Stromal cell of bone marrow (primary cell): ENCODE results near the gene SKAP2.
"Not testable (repeated sequence)": the region's sequence is repeated elsewhere in the genome, so short reads cannot be mapped to it uniquely, and the experiment has no call there.

Experiments used
- DNase-seq: peaks from one replicate; pipeline ENCODE4 v3.0.0-alpha.2; 2012; ENCODE audit warnings: low read depth

SKAP2 gene

DNA sequence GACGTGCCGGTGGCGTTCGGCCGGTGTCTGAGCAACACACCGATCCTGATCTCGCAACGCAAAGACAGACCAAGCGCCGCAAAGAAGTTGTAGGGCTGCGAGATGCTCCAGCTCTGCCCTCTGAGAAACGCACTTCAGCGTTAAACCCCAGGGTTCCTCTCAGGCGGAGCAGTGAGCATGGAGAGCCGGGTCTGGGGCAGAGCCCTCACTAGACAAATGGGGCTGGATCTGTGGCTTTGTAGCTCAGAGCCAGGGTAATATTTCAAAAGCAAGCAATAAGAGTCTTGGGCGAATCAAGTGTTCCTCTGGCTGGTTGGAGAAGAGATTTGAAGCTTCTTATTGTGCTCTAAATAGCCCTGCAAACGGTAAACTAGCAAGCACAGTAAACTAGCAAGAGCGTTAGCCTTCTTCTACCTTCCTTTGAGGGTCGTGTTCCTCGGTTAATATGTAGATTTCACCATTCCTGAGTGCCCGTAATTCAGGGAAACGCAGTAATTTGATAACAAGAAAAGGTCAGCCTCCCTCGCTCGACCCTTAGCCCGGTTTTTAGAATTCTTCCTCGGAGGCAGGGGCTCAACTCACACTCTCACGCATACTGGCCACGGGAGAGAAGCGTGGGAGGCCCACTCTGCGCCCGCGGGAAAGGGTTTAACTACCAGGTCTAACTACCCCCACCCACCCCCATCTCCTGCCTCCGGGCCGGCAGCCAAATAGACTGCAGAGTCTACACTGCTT lies 6.7 kb downstream of the SKAP2 start:
- DNase-seq = no peak

DNA sequence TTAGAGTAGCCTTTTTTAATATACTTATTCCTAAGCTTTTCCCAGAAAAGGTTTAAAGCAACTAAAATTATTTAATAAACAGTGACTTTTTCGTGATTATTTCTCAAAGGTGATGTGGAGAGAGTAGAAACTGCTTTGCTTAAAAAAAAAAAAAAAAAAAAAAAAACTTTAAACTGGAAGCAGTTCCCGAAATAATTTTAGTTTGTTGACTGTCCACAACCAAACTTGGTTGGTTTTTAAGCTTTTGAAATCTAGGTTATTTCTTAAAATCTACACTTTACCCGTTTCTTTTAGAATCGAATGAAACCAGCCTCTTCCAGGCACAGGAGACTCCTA lies 7.3 kb downstream of the SKAP2 start:
- DNase-seq = no peak

DNA sequence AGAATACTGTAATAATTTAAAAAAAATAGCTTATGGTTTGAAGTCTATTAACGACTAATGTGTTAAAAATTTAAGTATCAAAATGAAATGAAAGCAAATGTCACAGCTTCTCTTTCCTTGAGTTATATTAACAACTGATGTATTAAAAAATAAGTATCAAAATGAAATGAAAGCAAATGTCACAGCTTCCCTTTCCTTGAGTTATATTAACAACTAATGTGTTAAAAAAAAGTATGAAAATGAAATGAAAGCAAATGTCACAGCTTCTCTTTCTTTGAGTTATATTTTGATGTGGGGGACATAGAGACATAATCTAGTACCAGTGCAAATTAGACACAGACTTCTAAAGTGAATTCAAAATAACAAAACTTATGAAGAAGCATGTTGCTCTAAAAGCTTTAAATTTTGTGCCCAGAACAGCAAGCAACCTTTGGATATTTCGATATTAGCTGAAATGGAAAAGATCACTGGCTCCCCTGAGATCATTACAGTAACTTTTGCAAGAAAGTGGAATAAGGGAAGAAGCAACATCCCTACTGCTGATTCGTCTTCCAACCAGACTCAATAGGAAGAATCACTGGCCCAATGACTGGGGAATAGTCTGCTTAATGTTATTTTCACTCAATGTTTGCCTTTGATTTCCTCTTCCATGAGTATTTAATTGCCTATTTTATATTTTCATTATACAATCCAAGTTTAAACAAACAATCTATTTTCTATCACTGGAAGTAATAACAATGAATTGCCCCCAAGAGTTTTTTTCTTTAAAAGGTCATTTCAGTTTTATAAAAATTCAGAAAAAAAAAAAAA lies 8.0 kb downstream of the SKAP2 start:
- peak; percentile 39 for DNase-seq

DNA sequence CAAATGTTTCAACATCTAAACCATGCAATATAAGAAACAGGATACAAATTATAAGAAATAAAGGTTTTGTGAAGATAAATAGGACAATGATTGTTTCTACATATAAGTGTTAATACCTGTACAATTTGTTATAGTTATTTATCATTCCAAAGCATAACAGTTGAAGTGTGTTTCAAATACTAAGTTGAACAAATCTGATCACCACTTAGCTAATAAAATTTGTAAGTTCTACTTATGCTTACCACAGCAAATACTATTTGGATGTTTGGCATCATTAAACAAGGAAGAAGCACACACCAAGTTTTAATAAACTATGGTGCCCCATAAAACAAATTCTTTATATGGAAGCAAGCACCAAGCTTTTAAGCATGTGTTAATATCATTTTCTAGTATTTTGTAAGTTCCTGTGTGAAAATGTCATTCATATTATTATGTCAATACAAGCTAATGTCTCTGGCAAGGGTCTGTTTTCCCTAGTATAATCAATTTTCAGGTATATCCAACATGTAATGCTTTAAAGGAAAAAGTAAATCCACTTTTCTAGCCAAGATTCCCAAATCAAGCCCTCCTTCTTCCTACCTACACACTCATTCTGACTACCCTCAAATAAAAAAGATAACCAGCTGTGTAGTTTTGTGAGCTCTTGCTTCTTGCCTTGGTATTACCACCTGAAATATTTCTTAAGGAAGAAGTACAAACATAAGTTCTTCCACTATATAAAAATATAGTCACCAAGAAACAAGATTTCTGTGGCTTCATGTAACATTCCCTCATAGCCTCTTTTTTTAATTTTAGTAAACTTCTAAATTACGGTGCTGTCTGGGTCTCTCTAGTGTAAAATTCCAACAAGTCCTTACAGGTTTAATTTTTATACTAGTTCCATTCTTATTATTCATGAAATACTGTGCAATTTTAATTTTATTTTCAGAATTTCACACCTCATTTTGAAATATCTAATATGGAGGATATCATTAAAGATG lies 9.2 kb downstream of the SKAP2 start:
- DNase-seq = no peak

DNA sequence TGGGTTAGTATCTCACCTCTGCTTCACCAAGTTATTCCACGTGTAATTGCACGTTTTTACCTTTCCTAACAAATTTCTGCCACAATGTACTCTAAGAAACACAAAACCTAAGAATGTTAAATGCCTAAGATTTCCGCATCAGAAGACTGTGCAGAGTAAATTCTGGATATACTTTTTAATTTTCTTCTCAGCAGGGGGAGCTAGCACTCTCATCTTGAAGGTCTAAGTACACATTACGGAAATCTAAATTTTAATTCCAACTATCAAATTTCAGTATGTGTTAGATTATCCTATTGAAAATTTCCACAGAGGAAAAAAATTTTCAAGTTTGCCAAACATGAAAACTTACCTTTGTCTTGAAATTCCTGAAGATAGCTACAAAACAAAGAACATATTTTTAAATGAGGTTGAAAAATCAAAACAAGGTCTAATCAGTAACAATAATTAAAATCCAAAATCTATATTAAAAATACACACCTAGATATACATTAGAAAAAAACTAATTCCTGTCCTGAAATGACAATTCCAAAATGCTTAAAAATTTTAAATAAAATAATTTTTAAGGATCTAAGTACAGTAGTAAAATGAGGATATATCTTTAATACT lies 10.5 kb downstream of the SKAP2 start:
- DNase-seq = peak; percentile 55

DNA sequence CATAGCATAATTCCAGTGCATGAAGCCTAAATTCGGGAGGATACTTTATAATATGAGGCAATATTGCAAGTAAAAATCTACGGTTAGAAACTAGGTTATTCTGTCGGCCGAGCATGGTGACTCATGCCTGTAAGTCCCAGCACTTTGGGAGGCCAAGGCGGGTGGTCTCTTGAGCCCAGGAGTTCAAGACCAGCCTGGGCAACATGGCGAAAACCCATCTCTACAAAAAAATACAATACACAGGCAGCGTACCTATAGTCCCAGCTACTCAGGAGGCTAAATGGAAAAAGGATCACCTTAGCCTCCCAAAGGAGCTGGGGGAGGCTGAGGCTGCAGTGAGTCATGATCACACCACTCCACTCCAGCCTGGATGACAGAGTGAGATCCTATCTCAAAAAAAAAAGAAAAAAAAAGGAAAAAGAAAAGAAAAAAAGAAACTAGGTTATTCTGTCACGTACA lies 14.2 kb downstream of the SKAP2 start:
- no peak for DNase-seq

DNA sequence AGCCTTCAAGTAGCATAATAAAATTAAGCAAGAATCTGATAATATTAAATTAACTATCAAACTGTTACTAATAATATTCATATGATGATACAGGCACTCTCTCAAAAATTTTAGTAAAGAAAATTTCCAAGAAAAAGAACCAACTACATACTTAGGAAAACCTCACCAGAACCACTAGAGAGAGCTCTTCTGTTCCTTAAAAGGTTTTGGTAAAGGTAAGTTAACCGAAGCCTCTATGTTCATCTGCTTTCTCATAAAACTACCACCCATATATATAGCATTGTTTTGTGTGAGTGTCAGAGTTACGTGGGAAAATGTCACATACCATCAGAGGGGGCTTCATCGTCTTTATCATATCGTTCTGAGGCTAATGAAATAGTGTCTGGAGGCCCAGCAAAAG lies 20.7 kb downstream of the SKAP2 start:
- DNase-seq = no peak

DNA sequence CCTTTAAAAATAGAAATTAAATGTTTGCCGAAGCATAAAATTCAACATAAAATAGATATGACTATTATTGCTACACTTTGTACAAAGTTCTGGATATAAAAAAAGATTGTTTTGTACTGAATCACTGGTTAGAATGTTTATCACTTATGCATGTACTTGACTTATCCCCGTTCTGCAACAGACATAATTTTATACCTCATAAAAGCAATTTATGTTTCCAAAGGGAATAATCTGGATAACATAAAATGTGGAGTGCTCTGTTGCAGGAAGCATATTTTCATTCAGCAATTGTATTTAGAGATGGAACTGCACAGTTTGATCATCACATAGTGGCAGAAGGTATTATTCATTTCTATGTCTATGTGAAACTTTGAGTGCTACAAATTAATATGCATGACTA lies 21.5 kb downstream of the SKAP2 start:
- no peak for DNase-seq

DNA sequence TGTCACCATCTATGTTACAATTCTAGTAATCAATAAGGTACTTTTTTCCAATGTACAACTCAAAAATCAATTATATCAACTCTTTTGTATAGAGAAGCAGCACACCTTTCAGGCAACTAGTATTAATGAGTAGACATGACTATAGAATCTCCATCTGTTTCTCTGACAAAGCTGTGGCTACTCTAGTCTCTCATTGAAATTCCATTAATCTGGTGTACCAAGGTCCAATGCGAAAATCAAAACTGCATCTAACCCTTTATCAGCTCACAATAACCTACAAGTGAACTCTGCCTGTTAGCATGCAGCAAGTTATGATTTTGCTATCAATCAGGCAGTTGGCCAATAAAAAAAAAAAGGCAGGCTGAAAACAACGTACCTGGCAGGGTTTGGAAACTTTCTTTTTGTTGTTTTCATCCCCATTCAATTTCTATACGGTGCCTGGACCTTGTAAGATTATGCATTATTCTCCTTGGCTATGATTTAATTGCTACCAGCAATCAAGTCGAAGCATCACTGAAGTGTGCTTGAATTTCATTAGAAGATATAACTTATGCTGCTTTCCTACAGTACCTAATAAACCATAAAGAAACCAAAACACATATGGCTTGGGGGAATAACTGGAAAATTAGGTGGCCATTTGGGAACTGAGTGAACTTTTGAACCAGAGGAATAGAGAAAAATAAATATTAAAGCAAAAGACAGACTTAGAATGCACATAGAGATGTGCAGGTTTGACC lies 23.2 kb downstream of the SKAP2 start:
- no peak for DNase-seq

DNA sequence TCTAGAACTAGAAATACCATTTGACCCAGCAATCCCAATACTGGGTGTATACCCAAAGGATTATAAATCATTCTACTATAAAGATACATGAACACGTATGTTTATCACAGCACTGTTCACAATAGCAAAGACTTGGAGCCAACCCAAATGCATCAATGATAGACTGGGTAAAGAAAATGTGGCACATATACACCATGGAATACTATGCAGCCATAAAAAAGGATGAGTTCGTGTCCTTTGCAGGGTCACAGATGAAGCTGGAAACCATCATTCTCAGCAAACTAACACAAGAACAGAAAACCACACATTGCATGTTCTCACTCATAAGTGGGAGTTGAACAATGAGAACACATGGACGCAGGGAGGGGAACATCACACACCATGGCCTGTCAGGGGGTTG lies 27.6 kb downstream of the SKAP2 start:
- DNase-seq = not testable (repeated sequence)

DNA sequence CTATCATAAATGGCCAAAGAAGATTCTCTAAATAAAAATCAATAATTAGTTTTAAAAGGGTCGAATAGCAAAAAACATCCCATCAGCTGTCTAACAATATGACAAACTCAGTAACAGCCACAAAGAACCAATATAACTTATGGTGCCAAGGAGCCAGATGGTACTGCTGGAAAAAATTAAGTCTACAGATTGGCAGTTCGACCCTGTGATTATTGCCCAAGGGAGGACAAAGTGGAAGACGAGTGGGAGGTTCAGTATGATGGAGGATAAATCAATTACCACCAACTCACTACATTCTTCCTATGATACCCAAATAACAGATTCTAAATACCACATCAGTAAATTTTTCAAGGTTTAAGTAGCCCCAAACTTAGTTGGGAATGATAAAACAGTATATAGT lies 49.0 kb downstream of the SKAP2 start:
- no peak for DNase-seq

DNA sequence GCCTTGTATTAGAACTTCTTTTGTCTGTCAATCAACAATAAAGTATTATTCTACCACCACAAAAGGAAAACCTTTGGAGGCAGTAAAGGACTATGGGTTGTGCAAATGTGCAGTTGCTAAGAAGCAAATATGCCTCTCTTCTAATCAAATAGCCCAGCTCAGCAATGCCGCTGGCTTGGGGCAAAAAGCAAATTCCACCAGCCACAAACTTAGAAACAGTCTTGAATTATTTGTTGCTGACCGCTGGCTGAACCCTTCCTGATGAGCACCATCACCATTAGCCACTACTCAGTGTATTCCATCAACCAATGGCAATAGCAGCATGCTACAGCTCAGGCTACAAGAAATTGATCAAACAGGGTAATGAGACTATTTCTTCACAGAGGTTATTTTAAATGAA lies 51.0 kb downstream of the SKAP2 start:
- DNase-seq = peak; percentile 31

DNA sequence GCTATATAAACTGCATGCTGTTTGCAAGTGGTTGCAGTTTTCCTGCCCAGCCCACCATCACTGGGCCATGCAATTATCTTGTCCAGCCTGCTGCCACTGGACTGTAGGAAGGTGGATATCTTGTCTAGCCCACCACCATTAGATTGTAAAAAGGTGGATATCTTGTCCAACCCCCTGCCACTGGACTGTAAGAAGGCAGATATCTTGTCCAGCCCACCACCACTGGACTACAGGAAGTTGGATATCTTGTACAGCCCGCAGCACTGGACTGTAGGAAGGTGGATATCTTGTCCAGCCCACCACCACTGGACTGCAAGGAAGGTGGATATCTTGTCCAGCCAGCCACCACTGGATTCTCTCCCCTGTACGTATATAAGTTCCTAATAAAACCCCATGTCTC lies 69.8 kb downstream of the SKAP2 start:
- DNase-seq = no peak

DNA sequence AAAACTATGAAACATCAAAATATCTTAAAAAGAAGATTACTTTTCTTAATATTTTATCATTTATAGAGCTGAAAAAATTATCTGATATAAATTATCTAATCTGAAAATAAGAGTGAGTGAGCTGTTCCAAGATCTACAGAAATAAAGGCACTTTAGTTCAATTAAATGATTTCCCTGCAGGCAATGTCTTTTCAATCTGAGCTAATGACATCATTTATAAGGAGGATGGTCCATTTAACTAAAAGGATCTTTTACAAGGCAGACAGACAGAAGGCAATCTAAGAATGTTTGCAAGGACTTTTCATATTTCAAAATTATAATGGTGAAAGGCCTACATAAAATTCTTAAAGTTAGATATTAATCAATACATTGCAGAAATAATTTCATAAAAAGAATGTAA lies 71.8 kb downstream of the SKAP2 start:
- DNase-seq = no peak

DNA sequence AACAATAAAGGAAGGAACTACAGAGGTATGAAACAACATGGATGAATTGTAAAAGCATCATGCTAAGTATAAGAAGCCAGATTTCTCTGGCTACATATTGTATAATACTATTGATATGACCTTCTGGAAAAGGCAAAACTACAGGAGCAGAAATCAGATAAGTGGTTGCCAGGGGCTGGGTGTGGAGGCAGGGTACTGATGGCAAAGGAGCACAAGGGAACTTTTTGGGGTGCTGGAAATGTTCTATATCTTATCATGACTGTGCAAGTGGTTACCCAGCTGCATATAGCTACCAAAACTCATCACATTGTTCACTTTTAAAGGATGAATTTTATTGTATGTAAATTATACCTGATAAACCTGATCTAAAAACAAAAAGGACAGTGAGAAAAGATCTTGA lies 72.4 kb downstream of the SKAP2 start:
- DNase-seq = no peak

DNA sequence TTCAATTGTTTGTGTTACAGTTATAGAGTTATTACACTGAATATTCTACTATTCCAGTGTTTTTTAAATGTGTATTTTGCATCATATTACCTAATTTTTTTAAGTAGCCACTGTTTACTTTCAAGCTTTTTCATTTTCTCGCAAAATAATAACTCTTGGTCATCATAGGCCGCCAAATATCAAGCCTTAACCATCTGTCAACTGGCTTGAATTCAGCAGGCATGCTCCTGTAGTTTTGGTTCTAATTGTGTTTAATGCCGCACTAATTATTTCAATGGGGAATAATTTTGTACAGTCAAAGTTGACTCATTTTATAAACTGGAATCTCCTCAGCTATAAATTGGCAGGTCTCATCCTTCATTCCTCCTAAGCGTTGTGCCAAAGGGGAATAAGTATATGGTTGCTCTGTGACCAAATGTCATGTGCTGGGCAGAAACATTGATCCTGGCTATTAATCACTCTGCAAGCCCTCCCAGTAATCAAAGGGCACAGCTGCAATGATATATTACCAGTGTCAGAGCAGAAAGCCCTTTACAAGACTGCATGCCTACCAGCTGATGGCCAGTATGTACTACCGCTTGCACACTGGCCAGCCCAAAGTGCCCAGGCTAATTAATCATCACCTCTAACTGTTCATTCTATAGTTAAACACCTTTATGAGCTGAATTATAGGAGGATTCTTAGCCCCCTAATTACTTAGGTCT lies 74.8 kb downstream of the SKAP2 start:
- no peak for DNase-seq

DNA sequence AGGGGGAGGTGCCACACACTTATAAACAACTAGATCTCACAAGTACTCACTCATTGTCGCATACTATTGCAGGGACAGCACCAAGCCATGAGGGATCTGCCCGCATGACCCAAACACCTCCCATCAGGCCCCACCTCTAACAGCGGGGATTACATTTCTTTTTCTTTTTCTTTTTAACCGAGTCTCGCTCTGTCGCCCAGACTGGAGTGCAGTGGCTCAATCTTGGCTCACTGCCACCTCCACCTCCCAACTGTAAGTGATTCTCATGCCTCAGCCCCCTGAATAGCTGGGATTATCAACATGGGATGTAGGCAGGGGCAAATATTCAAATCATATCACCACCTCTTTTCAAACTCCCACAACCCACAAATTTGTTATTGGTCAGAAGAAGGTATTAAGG lies 76.7 kb downstream of the SKAP2 start:
- DNase-seq = no peak

DNA sequence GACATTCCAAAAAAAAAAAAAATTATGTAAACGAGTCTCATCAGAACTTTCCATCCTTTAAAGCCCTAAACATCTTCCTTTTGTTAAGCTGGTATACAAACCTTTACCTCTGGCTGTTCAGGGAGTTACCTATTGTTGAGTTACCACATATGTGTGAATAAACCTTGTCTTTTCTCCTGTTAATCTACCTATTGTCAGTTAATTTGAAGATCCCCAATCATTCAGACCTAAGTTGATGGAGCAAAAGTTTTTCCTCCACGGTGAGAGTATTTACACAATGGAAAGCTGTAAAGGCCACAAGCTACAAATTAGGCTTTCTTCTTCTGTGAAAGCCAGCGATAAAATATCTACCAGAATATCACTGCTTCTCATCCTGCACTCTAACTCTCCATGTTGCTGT lies 80.3 kb downstream of the SKAP2 start:
- no peak for DNase-seq

DNA sequence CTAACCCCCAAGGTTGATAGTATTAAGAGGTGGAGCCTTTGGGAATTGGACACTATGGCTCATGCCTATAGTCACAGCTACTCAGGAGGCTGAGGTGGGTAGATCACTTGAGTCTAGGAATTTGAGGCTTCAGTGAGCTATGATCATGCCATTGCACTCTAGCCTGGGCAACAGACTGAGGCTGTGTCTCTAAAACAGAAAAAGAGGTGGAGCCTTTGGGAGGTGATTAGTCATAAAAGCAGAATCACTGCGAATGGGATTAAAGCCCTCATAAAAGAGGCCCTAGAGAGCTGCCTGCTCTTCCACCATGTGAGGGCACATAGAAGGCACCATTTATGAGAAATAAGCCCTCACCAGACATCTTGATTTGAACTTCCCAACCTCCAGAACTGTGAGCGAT lies 81.9 kb downstream of the SKAP2 start:
- no peak for DNase-seq

DNA sequence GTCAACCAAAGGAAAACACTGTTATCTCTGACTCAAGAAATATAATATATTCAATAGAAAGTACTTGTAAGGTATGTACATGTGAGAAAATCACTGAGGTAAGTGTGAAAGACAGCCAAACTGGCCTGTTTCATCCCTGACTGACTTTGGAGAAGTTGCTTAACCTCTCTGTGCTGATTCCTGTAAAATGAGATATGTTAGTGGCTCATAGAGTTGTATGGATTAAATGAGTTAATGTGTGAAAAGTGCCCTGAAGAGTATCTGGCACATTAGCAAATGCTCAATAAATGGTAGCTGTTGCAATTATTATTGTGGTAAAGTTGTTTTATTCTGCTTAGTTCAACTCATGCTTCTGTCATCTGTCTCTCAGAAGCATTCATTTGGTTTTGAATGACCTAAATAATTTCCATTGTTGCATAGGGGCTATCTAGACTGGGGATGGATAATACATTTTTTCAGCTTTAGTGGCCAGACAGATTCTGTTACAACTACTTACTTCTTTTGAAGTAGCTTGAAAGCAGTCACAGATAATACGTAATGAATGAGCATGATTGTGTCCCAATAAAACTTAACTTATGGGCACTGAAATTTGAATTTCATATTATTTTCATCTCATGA lies 84.3 kb downstream of the SKAP2 start:
- no peak for DNase-seq
